AG04450 (cell line): Measurements from ENCODE around the gene MAML2. TPM values are rescaled to one million over a fixed set of nuclear protein-coding genes. Genes with fewer than 3 reads are reported as not detected.

Experiments used
- CTCF ChIA-PET: fragments of 300-600, 350-600 bp; formaldehyde crosslinking; extraction: SDS; loops from one replicate; lab custom pipeline; 2022; ENCODE audit warnings: antibody characterized with exemption, inconsistent platforms; lab: Charles Lee
- POLR2A ChIA-PET: fragments of 350-600 bp; formaldehyde crosslinking; extraction: SDS; loops from one replicate; lab custom pipeline; 2021; ENCODE audit warnings: antibody characterized with exemption, inconsistent platforms; lab: Yijun Ruan, JAX
- DNase-seq: peaks from one replicate; pipeline ENCODE4 v3.0.0-alpha.2; 2011; ENCODE audit warnings: low read depth, low spot score
- H3K27ac ChIP-seq: one replicate; pipeline ENCODE4 v1.5.1; 2012; ENCODE audit warnings: low read depth, low read length, control low read depth
- H3K27me3 ChIP-seq: one replicate; pipeline ENCODE4 v1.6.0; 2012; ENCODE audit warnings: low read length; ENCODE audit not compliant: control insufficient read depth, insufficient read depth
- H3K4me3 ChIP-seq: 2 replicates; pipeline ENCODE4 v1.5.1; 2011; ENCODE audit warnings: mild to moderate bottlenecking, low read depth, low read length, control low read depth
- H3K9me3 ChIP-seq: 2 replicates; pipeline ENCODE4 v1.5.1; 2012; ENCODE audit warnings: low read length; ENCODE audit not compliant: control insufficient read depth, insufficient read depth
- polyA plus RNA-seq: library from polyadenylated mRNA; depleted of rRNA; stranded (reverse); fragments of >200 nt; gene quantifications from 2 replicates; pipeline ENCODE4 v1.2.3, GENCODE V29; 2011
- TF ChIP-seq, protein P1 (sequence below): IDR thresholded peaks from 2 replicates; pipeline ENCODE4 v1.5.1; 2011; ENCODE audit warnings: low read depth, low read length, control low read depth, inconsistent platforms

MAML2 gene
- polyA plus RNA-seq, 1 experiment: 23.0 TPM

DNA sequence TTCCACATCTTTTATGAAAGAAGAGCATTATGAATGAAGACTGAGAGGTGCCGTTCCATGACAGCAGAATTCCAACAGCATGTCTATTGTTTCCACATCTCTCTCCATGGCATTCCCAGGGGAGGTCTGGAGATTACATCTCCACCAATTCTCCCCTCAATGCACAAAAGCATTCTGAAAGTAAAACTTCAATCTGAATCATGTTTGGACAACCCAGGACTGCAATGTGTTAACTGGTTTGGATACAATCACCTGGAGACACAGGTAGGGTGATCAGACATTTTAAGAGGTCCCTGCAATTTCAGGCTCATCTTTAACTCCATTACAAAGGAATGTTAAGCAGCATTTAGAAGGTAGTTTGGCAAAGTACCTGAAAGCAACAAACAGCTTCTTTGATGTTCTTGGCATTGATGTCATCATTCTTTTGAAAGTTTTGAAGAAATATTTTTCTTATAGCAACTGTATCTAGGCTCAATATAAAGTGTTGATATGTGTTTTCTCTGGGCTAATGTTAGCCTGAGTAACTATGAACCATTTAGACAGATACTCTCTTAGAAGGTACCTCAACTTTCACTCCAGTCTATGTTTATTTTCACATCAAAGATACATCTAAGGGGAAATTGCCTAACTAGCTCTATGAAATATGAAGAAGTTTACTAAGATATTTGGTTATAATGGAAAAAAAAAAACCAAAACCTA lies 237.6 kb downstream of the MAML2 start:
- ChIA-PET POLR2A (no interaction called here), CTCF (interaction anchor here (0.6 kb wide), 1 partner anchor 237 kb away, joined by 3 read pairs; the partner anchor contains the start of gene MAML2)
- no peaks in the 10 kb centered on the region for H3K27me3 ChIP-seq
- H3K9me3 ChIP-seq: no peaks in the 10 kb centered on the region
- H3K4me3 ChIP-seq: no peak overlapping the region
- TF ChIP-seq, protein P1, sequence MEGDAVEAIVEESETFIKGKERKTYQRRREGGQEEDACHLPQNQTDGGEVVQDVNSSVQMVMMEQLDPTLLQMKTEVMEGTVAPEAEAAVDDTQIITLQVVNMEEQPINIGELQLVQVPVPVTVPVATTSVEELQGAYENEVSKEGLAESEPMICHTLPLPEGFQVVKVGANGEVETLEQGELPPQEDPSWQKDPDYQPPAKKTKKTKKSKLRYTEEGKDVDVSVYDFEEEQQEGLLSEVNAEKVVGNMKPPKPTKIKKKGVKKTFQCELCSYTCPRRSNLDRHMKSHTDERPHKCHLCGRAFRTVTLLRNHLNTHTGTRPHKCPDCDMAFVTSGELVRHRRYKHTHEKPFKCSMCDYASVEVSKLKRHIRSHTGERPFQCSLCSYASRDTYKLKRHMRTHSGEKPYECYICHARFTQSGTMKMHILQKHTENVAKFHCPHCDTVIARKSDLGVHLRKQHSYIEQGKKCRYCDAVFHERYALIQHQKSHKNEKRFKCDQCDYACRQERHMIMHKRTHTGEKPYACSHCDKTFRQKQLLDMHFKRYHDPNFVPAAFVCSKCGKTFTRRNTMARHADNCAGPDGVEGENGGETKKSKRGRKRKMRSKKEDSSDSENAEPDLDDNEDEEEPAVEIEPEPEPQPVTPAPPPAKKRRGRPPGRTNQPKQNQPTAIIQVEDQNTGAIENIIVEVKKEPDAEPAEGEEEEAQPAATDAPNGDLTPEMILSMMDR: no peak
- DNase-seq: no peak
- no peak overlapping the region for H3K27ac ChIP-seq

DNA sequence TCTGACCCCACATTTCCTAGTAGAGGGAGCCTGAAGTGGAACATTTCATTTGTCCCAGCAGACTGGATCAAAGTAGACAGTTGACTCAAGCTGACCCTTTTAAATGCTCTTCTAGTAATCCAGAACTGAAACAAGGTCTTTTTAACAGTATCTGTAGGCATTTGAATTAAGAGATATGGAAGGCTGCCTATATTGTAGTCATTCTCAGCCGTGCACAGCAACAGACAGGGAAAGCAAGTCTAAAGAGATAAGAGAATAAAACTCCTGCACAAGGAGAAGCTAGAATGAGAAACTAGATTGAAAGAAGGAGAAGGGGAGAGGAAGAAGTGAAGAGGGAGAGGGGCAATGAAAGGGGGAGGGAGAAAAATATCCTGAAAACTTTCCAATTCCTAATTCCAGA lies 238.5 kb downstream of the MAML2 start:
- Histone ChIP-seq H3K27ac (no peak overlapping the region), H3K9me3 (no peaks in the 10 kb centered on the region), H3K4me3 (no peak overlapping the region), H3K27me3 (no peaks in the 10 kb centered on the region)
- TF ChIP-seq, protein P1: no peak
- ChIA-PET POLR2A (no interaction called here), CTCF (interaction anchor here (1.0 kb wide), 1 partner anchor 237 kb away, joined by 3 read pairs; no protein-coding TSS in a partner anchor)
- DNase-seq: no peak

DNA sequence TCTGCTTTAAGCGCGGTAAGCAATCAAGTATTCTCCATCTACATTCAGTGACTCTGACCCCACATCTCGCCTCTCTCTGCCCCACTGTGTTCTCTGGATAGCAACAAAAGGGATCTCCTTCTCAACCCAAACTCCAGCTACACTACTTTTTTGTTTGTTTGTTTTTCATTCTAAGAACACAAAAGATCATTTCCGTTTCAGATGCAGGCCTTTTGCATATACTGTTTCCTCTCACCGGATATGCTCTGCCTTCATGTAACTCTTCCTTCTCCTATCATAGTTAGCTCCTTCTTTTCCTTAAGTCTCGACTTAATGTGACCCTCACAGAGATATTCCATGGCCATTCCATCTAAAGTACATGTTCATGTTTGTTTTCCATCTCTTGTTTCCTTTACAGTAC lies 239.3 kb downstream of the MAML2 start:
- Histone ChIP-seq H3K27ac (peak overlapping the region; percentile 69), H3K9me3 (no peaks in the 10 kb centered on the region), H3K4me3 (no peak overlapping the region), H3K27me3 (no peaks in the 10 kb centered on the region)
- DNase-seq: no peak
- POLR2A ChIA-PET: no interaction called here
- CTCF ChIA-PET: interaction anchor here (1.0 to 1.2 kb wide), 2 partner anchors 10 to 238 kb away, joined by 3 read pairs; no protein-coding TSS in a partner anchor
- TF ChIP-seq, protein P1: no peak

DNA sequence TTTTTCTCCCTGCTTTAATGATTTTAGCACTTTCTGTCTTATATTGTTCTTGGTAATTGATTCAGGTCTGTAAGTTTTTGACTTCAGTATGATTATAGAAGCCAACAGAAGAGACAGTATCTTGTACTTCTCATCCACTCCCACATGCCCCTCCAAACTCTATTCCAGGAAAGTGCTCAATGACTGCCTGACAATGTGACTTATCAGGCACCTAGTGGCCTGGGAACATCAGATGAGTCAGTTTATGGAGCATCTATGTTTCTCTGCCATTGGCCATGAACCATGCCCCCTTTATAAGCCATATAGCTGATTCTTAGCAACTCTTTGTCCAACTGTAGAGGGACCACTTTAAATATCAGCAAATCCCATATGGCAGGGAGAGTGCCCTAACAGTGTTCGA lies 239.9 kb downstream of the MAML2 start:
- DNase-seq: no peak
- TF ChIP-seq, protein P1: no peak
- ChIA-PET POLR2A (interaction anchor here (0.6 kb wide), 1 partner anchor 52 kb away, joined by 3 read pairs; no protein-coding TSS in a partner anchor), CTCF (interaction anchor here (1.0 to 1.2 kb wide), 2 partner anchors 11 to 48 kb away, joined by 3 to 6 read pairs; no protein-coding TSS in a partner anchor)
- H3K9me3 ChIP-seq: no peaks in the 10 kb centered on the region
- peak overlapping the region; percentile 69 for H3K27ac ChIP-seq
- no peaks in the 10 kb centered on the region for H3K27me3 ChIP-seq
- H3K4me3 ChIP-seq: no peak overlapping the region

DNA sequence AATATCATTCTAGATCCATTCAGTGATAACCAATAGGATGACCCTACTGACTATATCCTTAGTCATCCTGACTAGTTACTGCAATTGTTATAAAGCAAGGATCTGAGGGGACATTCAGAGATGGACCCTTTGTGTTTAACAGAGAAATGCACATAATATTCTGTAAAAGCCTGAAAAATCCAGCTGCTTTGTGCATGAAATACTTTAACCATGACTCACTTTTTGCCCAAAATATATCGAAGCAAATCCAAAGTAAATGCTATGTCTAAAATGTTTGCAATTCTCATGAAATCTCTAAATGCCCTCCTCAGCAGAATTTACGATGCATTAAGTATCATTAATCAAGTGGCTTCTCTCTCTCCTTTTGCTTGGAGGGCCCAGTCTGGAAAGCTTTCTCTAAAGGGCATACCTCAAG lies 240.3 kb downstream of the MAML2 start:
- Histone ChIP-seq H3K9me3 (no peaks in the 10 kb centered on the region), H3K27ac (peak overlapping the region; percentile 69), H3K4me3 (no peak overlapping the region), H3K27me3 (no peaks in the 10 kb centered on the region)
- CTCF ChIA-PET: interaction anchor here (1.0 kb wide), 1 partner anchor 48 kb away, joined by 6 read pairs; no protein-coding TSS in a partner anchor
- peak; percentile 8 for DNase-seq
- POLR2A ChIA-PET: interaction anchor here (0.6 kb wide), 1 partner anchor 53 kb away, joined by 3 read pairs; no protein-coding TSS in a partner anchor
- TF ChIP-seq, protein P1: no peak
